A549 (cell line): Measurements from ENCODE around the gene SIAH3. TPM values are rescaled to one million over a fixed set of nuclear protein-coding genes. Genes with fewer than 3 reads are reported as not detected.

Experiments
- ATAC-seq, 2 experiments: fragments of 200-7000 bp in 1 of 2; fragments of >200 bp in 1 of 2; cut with Nextera tagmentation in 1 of 2; cut with Tn5 transposase in 1 of 2; 3 replicates each; pipeline versions ENCODE4 v1.8.0 to v1.9.1; 2018 to 2020; ENCODE audit warnings: mild to moderate bottlenecking in 1 of 2, moderate library complexity in 1 of 2
- CTCF ChIA-PET: fragments of 300-600 bp; sonication (Branson Sonifier 250); formaldehyde crosslinking; extraction: SDS; loops from one replicate; lab custom pipeline; 2021; ENCODE audit warnings: antibody characterized with exemption, inconsistent platforms; lab: Yijun Ruan, JAX
- POLR2A ChIA-PET: fragments of 350-600 bp; formaldehyde crosslinking; extraction: SDS; loops from one replicate; lab custom pipeline; 2021; ENCODE audit warnings: antibody characterized with exemption, inconsistent platforms; lab: Yijun Ruan, JAX
- DNase-seq, 2 experiments: peaks; one replicate each; pipeline versions ENCODE4 v3.0.0 to v3.0.0-alpha.2; 2011 to 2016; ENCODE audit warnings: low read depth in 1 of 2, low spot score in 1 of 2
- FAIRE-seq: peaks from 2 replicates; lab custom pipeline; 2011; peaks lifted over from hg19 to GRCh38; lab: Jason Lieb, UNC
- H3K27ac ChIP-seq, 2 experiments: fragments of >200 bp; sonication (Bioruptor Twin); formaldehyde crosslinking; 3 replicates each; pipeline ENCODE4 v1.5.1; 2016 to 2017
- H3K4me1 ChIP-seq: fragments of >200 bp; sonication (Bioruptor Twin); formaldehyde crosslinking; 3 replicates; pipeline ENCODE4 v1.6.1; 2016
- H3K4me2 ChIP-seq: fragments of >200 bp; sonication (Bioruptor Twin); formaldehyde crosslinking; 3 replicates; pipeline ENCODE4 v1.6.1; 2016
- H3K4me3 ChIP-seq: fragments of >200 bp; sonication (Bioruptor Twin); formaldehyde crosslinking; 3 replicates; pipeline ENCODE4 v1.5.1; 2016
- H3K9me3 ChIP-seq: fragments of >200 bp; sonication (Bioruptor Twin); formaldehyde crosslinking; 3 replicates; pipeline ENCODE4 v1.6.1; 2016
- BHLHE40 ChIP-seq: IDR thresholded peaks from 2 replicates; pipeline ENCODE4 v1.6.1; 2012; ENCODE audit warnings: low read depth, low read length, inconsistent platforms
- CEBPB ChIP-seq, 2 experiments: fragments of >200 bp in 1 of 2; sonication (Bioruptor Twin) in 1 of 2; formaldehyde crosslinking in 1 of 2; IDR thresholded peaks; 2 replicates each; pipeline ENCODE4 v1.6.1; 2012 to 2016
- ELK1 ChIP-seq: fragments of 150-350 bp; IDR thresholded peaks from 2 replicates; pipeline ENCODE4 v1.6.1; 2014; ENCODE audit warnings: low read depth, mild to moderate bottlenecking, low read length
- ESRRA ChIP-seq: fragments of 150-350 bp; IDR thresholded peaks from 2 replicates; pipeline ENCODE4 v1.6.1; 2014; ENCODE audit warnings: mild to moderate bottlenecking, low read length, borderline replicate concordance
- GATA3 ChIP-seq: IDR thresholded peaks from 2 replicates; pipeline ENCODE4 v1.6.1; 2012; ENCODE audit warnings: borderline replicate concordance
- HDAC2 ChIP-seq: fragments of 200-600 bp; sonication (generic); IDR thresholded peaks from 2 replicates; pipeline ENCODE4 v1.6.1; 2016
- HEYL ChIP-seq: fragments of 250-450 bp; sonication (Bioruptor Pico); IDR thresholded peaks from 2 replicates; pipeline ENCODE4 v1.8.0; 2021; ENCODE audit warnings: mild to moderate bottlenecking, moderate library complexity
- HOXA7 ChIP-seq: fragments of 250-450 bp; sonication (Bioruptor Pico); IDR thresholded peaks from 2 replicates; pipeline ENCODE4 v1.5.0; 2020; ENCODE audit warnings: mild to moderate bottlenecking, moderate library complexity
- HOXB13 ChIP-seq: fragments of 250-450 bp; sonication (Bioruptor Pico); IDR thresholded peaks from 2 replicates; pipeline ENCODE4 v1.5.0; 2020; ENCODE audit warnings: low read depth, mild to moderate bottlenecking, moderate library complexity
- HOXB5 ChIP-seq: fragments of 250-450 bp; sonication (Bioruptor Pico); IDR thresholded peaks from 2 replicates; pipeline ENCODE4 v1.5.0; 2020; ENCODE audit warnings: mild to moderate bottlenecking, moderate library complexity
- JUN ChIP-seq, 2 experiments: fragments of >200 bp; sonication (Bioruptor Twin); formaldehyde crosslinking; IDR thresholded peaks; 2 replicates in 1 of 2; 3 replicates in 1 of 2; pipeline ENCODE4 v1.6.1; 2016 to 2017
- KDM1A ChIP-seq: fragments of 200-600 bp; sonication (generic); IDR thresholded peaks from 2 replicates; pipeline ENCODE4 v1.6.1; 2016; ENCODE audit warnings: low read depth, mild to moderate bottlenecking
- KDM5A ChIP-seq: fragments of 200-600 bp; sonication (generic); IDR thresholded peaks from 2 replicates; pipeline ENCODE4 v1.6.1; 2016; ENCODE audit warnings: antibody characterized with exemption, mild to moderate bottlenecking
- MAZ ChIP-seq: fragments of 150-350 bp; IDR thresholded peaks from 2 replicates; pipeline ENCODE4 v1.6.1; 2014; ENCODE audit warnings: antibody characterized with exemption, low read depth, low read length, borderline replicate concordance
- MYC ChIP-seq: IDR thresholded peaks from 2 replicates; pipeline ENCODE4 v1.6.1; 2012; ENCODE audit warnings: mild to moderate bottlenecking, inconsistent platforms, low read length, improper control_type of control experiment, borderline replicate concordance
- NR3C1 ChIP-seq: fragments of >200 bp; sonication (Bioruptor Twin); formaldehyde crosslinking; IDR thresholded peaks from 3 replicates; pipeline ENCODE4 v1.6.1; 2017
- POLR2A ChIP-seq: IDR thresholded peaks from 2 replicates; pipeline ENCODE4 v1.6.1; 2012; ENCODE audit warnings: mild to moderate bottlenecking, low read length
- RAD21 ChIP-seq, 2 experiments: fragments of >200 bp in 1 of 2; sonication (Bioruptor Twin) in 1 of 2; formaldehyde crosslinking in 1 of 2; IDR thresholded peaks in 1 of 2; conservative IDR thresholded peaks in 1 of 2; 2 replicates in 1 of 2; 3 replicates in 1 of 2; pipeline ENCODE4 v1.6.1; 2012 to 2018; ENCODE audit warnings: inconsistent platforms in 1 of 2
- RARB ChIP-seq: fragments of 250-450 bp; sonication (Bioruptor Pico); IDR thresholded peaks from 2 replicates; pipeline ENCODE4 v1.8.0; 2021; ENCODE audit warnings: mild to moderate bottlenecking, moderate library complexity
- REST ChIP-seq: fragments of 200-600 bp; sonication (generic); IDR thresholded peaks from 2 replicates; pipeline ENCODE4 v1.6.1; 2016; ENCODE audit warnings: antibody characterized with exemption, mild to moderate bottlenecking, moderate library complexity
- RNF2 ChIP-seq: fragments of 200-600 bp; sonication (generic); IDR thresholded peaks from 2 replicates; pipeline ENCODE4 v1.6.1; 2016; ENCODE audit warnings: low read depth, mild to moderate bottlenecking, antibody characterized with exemption, moderate library complexity, borderline replicate concordance
- SMC3 ChIP-seq: fragments of >200 bp; sonication (Bioruptor Twin); formaldehyde crosslinking; IDR thresholded peaks from 3 replicates; pipeline ENCODE4 v1.6.1; 2018; ENCODE audit warnings: inconsistent platforms
- ZFP36 ChIP-seq: fragments of 450-650 bp; IDR thresholded peaks from 2 replicates; pipeline ENCODE4 v1.6.1; 2014; ENCODE audit warnings: borderline replicate concordance; ENCODE audit not compliant: partially characterized antibody
- WGBS: methylation state at CpG from one replicate; pipeline ENCODE4 v1.1.6; 2017; ENCODE audit errors: missing lambda C conversion rate; 5-methylcytosine and 5-hydroxymethylcytosine counted together
- polyA plus RNA-seq, 4 experiments: library from polyadenylated mRNA; depleted of rRNA in 3 of 4; stranded (reverse); fragments of >200 nt; fragmentation: RNase III in 1 of 4; extraction: RNeasy Plus Mini Kit Qiagen cat#74134 plus additional on column Dnase treatment in 1 of 4; gene quantifications; 2 replicates in 3 of 4; 3 replicates in 1 of 4; pipeline ENCODE4 v1.2.3, GENCODE V29; 2011 to 2017

Gene SIAH3
- polyA plus RNA-seq, 2 of the 4 experiments (the other 2 are of a cell fraction): not detected

GRCh38 chr13:45849408-45849807 is 2.1 kb downstream of the SIAH3 start:
- Histone ChIP-seq H3K4me2 (no peak overlapping the region), H3K4me3 (no peak overlapping the region), H3K4me1 (peaks cover 4% of the 10 kb centered on the region; the same call in 1 of the 3 replicates), H3K27ac (no peak overlapping the region), H3K9me3 (peaks cover 6% of the 10 kb centered on the region; the same call in 1 of the 3 replicates)
- FAIRE-seq (no peak), DNase-seq (no peak), ATAC-seq (no peak)
- ChIA-PET POLR2A (interaction anchor here (1.5 kb wide), 1 partner anchor 203 kb away, joined by 3 read pairs; the partner anchor contains the start of gene ZC3H13), CTCF (interaction anchor here (0.5 kb wide), 1 partner anchor 30 kb away, joined by 3 read pairs; no protein-coding TSS in a partner anchor)
- 44% methylated on average over 2 of the region's 2 CpGs for WGBS
- no peak for TF ChIP-seq RNF2
- no peak for TF ChIP-seq MYC
- TF ChIP-seq RAD21 (conservative IDR thresholded peaks at IDR 0.05 in 1 of 2, IDR thresholded peaks at IDR 0.05 in 1 of 2): no peak
- no peak for TF ChIP-seq CEBPB (IDR thresholded peaks at IDR 0.05)
- no peak for TF ChIP-seq NR3C1

GRCh38 chr13:45847554-45848224 is 3.9 kb downstream of the SIAH3 start:
- TF ChIP-seq HDAC2 (no peak), REST (no peak), ESRRA (no peak), SMC3 (no peak), JUN (IDR thresholded peaks at IDR 0.05) (no peak), RARB (CRISPR knock-in tag) (no peak), HOXB13 (no peak), HOXB5 (no peak), GATA3 (no peak), HOXA7 (CRISPR knock-in tag) (no peak), MAZ (no peak), NR3C1 (no peak), ELK1 (no peak)
- CTCF ChIA-PET: interaction anchor here (1.1 to 1.7 kb wide), 2 partner anchors 12 to 313 kb away, joined by 3 to 4 read pairs; no protein-coding TSS in a partner anchor
- Histone ChIP-seq H3K9me3 (no peaks in the 10 kb centered on the region), H3K27ac (no peak overlapping the region), H3K4me3 (no peak overlapping the region), H3K4me1 (peaks cover 4% of the 10 kb centered on the region; the same call in 1 of the 3 replicates), H3K4me2 (no peak overlapping the region)
- ATAC-seq: no peak
- 35% methylated on average over 6 of the region's 13 CpGs for WGBS
- no peak for FAIRE-seq
- POLR2A ChIA-PET: no interaction called here
- no peak for DNase-seq

GRCh38 chr13:45846681-45847080 is 4.9 kb downstream of the SIAH3 start:
- FAIRE-seq (no peak), ATAC-seq (no peak), DNase-seq (no peak)
- Histone ChIP-seq H3K4me2 (no peak overlapping the region), H3K4me3 (no peak overlapping the region), H3K9me3 (no peaks in the 10 kb centered on the region), H3K4me1 (peaks cover 4% of the 10 kb centered on the region; the same call in 1 of the 3 replicates), H3K27ac (no peak overlapping the region)
- WGBS: 37% methylated on average over 8 of the region's 8 CpGs
- CTCF ChIA-PET: no interaction called here
- no peak for TF ChIP-seq HOXB5
- no peak for TF ChIP-seq ZFP36
- no peak for TF ChIP-seq POLR2A
- TF ChIP-seq SMC3: no peak
- TF ChIP-seq HEYL (CRISPR knock-in tag): no peak
- no peak for TF ChIP-seq BHLHE40
- TF ChIP-seq KDM1A: no peak
- no peak for TF ChIP-seq CEBPB (IDR thresholded peaks at IDR 0.05)
- no peak for TF ChIP-seq KDM5A
- POLR2A ChIA-PET: no interaction called here
